Measurements from ENCODE around the gene MCC. TPM values are rescaled to one million over a fixed set of nuclear protein-coding genes. Genes with fewer than 3 reads are reported as not detected.

The MCC gene
- total RNA-seq, 1 experiment from 2014 or later = 23.5 TPM

DNA sequence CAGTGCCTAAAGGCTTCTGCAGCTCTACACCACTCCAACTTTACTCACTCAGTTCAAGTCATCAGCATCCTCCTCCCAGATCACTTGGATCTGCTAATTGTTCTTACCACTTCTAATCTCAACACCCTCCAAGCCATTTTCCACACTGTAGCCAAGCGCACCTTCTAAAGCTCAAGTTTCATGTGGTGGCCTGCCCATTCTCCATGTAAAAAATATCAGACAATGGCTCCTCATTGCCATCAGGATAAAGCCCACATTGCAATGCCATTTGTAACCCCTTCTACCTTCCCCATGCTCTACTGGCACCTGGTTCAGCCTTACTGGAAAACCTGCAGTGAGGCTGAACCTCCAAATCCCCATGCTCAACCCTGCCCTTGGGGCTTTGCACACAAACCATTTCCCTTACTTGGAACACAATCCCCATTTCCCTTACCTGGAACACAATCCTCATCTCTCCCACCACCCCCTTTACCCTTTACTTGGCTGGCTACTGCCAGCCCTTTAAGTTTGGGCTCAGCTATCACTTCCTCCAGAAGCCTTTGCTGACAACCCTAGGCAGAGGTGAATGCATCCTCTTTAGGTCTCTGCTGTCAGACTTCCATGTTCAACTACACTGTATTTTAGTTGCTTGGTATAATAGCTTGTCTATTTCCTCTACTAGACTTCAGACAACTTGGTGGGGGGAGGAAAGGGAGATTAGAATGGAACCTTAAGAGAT lies 273.5 kb downstream of the MCC start:
- H3K4me1 Mint-ChIP-seq = peaks cover 45% of the 10 kb centered on the region
- ChIA-PET CTCF (no interaction called here), POLR2A (no interaction called here)
- H3K36me3 Mint-ChIP-seq = peaks cover 2% of the 10 kb centered on the region; the same call in 1 of the 2 replicates
- H3K27ac Mint-ChIP-seq = no peak overlapping the region
- no peak overlapping the region for H3K4me3 Mint-ChIP-seq
- H3K27me3 Mint-ChIP-seq (ENCODE audit: low read depth) = no peaks in the 10 kb centered on the region
- no peaks in the 10 kb centered on the region for H3K9me3 Mint-ChIP-seq
- DNase-seq (ENCODE audit: low spot score) = no peak
- TF ChIP-seq ETV6 (CRISPR knock-in tag; IDR thresholded peaks at IDR 0.05) = no peak
- TF ChIP-seq, protein P1, sequence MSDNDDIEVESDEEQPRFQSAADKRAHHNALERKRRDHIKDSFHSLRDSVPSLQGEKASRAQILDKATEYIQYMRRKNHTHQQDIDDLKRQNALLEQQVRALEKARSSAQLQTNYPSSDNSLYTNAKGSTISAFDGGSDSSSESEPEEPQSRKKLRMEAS (CRISPR knock-in tag; IDR thresholded peaks at IDR 0.05) = no peak
- no peak for TF ChIP-seq FOXJ3 (CRISPR knock-in tag; IDR thresholded peaks at IDR 0.05; ENCODE audit: borderline replicate concordance)
- no peak for TF ChIP-seq ELF4 (CRISPR knock-in tag; IDR thresholded peaks at IDR 0.05; ENCODE audit: low read depth)
- TF ChIP-seq, protein P2, sequence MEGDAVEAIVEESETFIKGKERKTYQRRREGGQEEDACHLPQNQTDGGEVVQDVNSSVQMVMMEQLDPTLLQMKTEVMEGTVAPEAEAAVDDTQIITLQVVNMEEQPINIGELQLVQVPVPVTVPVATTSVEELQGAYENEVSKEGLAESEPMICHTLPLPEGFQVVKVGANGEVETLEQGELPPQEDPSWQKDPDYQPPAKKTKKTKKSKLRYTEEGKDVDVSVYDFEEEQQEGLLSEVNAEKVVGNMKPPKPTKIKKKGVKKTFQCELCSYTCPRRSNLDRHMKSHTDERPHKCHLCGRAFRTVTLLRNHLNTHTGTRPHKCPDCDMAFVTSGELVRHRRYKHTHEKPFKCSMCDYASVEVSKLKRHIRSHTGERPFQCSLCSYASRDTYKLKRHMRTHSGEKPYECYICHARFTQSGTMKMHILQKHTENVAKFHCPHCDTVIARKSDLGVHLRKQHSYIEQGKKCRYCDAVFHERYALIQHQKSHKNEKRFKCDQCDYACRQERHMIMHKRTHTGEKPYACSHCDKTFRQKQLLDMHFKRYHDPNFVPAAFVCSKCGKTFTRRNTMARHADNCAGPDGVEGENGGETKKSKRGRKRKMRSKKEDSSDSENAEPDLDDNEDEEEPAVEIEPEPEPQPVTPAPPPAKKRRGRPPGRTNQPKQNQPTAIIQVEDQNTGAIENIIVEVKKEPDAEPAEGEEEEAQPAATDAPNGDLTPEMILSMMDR (IDR thresholded peaks at IDR 0.05) = no peak
- TF ChIP-seq, protein P3, sequence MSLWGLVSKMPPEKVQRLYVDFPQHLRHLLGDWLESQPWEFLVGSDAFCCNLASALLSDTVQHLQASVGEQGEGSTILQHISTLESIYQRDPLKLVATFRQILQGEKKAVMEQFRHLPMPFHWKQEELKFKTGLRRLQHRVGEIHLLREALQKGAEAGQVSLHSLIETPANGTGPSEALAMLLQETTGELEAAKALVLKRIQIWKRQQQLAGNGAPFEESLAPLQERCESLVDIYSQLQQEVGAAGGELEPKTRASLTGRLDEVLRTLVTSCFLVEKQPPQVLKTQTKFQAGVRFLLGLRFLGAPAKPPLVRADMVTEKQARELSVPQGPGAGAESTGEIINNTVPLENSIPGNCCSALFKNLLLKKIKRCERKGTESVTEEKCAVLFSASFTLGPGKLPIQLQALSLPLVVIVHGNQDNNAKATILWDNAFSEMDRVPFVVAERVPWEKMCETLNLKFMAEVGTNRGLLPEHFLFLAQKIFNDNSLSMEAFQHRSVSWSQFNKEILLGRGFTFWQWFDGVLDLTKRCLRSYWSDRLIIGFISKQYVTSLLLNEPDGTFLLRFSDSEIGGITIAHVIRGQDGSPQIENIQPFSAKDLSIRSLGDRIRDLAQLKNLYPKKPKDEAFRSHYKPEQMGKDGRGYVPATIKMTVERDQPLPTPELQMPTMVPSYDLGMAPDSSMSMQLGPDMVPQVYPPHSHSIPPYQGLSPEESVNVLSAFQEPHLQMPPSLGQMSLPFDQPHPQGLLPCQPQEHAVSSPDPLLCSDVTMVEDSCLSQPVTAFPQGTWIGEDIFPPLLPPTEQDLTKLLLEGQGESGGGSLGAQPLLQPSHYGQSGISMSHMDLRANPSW (CRISPR knock-in tag; conservative IDR thresholded peaks at IDR 0.05; ENCODE audit: low read depth) = no peak
- TF ChIP-seq SMAD4 (CRISPR knock-in tag; IDR thresholded peaks at IDR 0.05) = no peak
- TF ChIP-seq, protein P4, sequence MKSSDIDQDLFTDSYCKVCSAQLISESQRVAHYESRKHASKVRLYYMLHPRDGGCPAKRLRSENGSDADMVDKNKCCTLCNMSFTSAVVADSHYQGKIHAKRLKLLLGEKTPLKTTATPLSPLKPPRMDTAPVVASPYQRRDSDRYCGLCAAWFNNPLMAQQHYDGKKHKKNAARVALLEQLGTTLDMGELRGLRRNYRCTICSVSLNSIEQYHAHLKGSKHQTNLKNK (CRISPR knock-in tag; IDR thresholded peaks at IDR 0.05) = no peak
- TF ChIP-seq, protein P5, sequence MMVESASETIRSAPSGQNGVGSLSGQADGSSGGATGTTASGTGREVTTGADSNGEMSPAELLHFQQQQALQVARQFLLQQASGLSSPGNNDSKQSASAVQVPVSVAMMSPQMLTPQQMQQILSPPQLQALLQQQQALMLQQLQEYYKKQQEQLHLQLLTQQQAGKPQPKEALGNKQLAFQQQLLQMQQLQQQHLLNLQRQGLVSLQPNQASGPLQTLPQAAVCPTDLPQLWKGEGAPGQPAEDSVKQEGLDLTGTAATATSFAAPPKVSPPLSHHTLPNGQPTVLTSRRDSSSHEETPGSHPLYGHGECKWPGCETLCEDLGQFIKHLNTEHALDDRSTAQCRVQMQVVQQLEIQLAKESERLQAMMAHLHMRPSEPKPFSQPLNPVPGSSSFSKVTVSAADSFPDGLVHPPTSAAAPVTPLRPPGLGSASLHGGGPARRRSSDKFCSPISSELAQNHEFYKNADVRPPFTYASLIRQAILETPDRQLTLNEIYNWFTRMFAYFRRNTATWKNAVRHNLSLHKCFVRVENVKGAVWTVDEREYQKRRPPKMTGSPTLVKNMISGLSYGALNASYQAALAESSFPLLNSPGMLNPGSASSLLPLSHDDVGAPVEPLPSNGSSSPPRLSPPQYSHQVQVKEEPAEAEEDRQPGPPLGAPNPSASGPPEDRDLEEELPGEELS (CRISPR knock-in tag; IDR thresholded peaks at IDR 0.05) = no peak
- TF ChIP-seq KAT7 (CRISPR knock-in tag; IDR thresholded peaks at IDR 0.05; ENCODE audit: borderline replicate concordance) = no peak
- TF ChIP-seq, protein P6, sequence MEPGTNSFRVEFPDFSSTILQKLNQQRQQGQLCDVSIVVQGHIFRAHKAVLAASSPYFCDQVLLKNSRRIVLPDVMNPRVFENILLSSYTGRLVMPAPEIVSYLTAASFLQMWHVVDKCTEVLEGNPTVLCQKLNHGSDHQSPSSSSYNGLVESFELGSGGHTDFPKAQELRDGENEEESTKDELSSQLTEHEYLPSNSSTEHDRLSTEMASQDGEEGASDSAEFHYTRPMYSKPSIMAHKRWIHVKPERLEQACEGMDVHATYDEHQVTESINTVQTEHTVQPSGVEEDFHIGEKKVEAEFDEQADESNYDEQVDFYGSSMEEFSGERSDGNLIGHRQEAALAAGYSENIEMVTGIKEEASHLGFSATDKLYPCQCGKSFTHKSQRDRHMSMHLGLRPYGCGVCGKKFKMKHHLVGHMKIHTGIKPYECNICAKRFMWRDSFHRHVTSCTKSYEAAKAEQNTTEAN (CRISPR knock-in tag; IDR thresholded peaks at IDR 0.05) = no peak
- TF ChIP-seq ZBTB21 (CRISPR knock-in tag; IDR thresholded peaks at IDR 0.05; ENCODE audit: borderline replicate concordance) = no peak
- TF ChIP-seq NR1H2 (CRISPR knock-in tag; IDR thresholded peaks at IDR 0.05) = no peak
- no peak for TF ChIP-seq OVOL2 (CRISPR knock-in tag; IDR thresholded peaks at IDR 0.05; ENCODE audit: borderline replicate concordance)
- TF ChIP-seq, protein P7, sequence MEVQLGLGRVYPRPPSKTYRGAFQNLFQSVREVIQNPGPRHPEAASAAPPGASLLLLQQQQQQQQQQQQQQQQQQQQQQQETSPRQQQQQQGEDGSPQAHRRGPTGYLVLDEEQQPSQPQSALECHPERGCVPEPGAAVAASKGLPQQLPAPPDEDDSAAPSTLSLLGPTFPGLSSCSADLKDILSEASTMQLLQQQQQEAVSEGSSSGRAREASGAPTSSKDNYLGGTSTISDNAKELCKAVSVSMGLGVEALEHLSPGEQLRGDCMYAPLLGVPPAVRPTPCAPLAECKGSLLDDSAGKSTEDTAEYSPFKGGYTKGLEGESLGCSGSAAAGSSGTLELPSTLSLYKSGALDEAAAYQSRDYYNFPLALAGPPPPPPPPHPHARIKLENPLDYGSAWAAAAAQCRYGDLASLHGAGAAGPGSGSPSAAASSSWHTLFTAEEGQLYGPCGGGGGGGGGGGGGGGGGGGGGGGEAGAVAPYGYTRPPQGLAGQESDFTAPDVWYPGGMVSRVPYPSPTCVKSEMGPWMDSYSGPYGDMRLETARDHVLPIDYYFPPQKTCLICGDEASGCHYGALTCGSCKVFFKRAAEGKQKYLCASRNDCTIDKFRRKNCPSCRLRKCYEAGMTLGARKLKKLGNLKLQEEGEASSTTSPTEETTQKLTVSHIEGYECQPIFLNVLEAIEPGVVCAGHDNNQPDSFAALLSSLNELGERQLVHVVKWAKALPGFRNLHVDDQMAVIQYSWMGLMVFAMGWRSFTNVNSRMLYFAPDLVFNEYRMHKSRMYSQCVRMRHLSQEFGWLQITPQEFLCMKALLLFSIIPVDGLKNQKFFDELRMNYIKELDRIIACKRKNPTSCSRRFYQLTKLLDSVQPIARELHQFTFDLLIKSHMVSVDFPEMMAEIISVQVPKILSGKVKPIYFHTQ (CRISPR knock-in tag; IDR thresholded peaks at IDR 0.05) = no peak
- ATAC-seq = no peak
